CD4-positive, alpha-beta T cell treated with Interleukin-21 for 1 hour (primary cell): ENCODE results near the gene F2R.

Source experiments
- DNase-seq: peaks from one replicate; pipeline ENCODE4 v3.0.0-alpha.2; 2020

F2R gene

DNA sequence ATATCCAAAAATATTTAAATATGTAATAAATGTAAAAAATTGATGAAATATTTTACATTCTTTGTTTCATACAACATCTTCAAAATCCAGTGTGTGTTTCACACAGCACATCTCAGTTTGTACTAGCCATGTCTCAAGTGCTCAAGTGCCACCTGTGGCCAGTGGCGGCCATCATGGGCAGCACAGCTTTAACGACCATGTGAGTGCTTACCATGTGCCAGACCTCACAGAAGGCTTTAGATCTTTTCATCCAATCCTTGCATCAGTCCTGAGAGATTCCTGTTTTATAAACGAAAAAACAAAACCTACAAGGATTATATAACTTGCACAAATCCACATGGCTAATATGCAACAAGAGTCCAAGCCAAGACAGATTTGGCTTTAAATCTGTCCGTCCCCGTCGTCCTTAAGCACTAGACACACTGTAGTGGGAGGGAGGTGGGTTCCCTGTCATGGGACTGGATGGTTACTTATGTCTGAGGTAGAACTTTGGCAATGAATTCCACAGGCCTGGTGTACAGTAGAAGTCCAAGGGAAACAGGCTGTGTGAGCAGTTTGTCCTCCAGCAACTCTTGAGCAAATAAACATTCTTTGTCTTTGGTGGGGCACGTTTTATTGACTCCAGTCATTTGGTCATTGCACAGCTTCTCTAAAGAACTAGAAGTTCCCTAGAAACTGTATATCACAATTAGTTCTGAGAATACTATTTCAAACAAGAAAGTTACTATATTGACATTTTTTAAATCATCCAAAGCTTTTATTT lies 25.0 kb upstream of the F2R start:
- no peak for DNase-seq

DNA sequence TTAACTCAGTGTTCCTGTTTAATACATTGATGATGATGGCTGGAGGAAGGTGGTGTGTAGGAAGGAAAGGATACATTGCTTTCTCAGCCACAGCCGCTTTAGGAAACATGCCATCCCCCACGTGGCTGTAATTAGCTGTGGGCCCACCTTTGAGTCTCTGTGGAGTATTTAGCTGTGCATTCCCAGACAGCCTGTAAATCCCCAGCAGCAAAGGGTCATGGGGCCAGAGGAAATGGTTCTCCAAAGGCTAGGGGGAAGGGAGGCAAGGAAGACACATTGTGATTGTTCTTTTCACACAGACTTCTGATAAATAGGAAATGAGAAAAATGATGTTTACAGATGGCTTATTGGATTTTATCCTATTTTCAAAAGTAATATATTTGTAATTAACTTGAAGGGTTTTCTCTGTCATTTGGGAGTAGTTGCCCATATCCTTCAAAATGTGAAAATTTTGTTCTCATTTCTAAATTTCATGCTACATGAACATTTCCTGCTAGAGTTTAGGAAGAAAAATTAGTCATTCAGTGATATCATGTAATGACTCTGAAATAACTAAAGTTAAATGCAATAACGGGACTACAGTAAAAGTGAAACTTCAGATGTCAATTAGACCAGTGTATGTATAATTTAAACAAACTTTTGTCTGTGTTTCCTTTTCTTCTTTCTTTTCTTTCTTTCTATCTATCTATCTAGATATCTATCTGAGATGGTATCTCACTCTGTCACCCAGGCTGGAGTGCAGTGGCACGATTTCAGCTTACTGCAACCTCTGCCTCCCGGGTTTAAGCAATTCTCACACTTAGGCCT lies 24.3 kb upstream of the F2R start:
- no peak for DNase-seq

DNA sequence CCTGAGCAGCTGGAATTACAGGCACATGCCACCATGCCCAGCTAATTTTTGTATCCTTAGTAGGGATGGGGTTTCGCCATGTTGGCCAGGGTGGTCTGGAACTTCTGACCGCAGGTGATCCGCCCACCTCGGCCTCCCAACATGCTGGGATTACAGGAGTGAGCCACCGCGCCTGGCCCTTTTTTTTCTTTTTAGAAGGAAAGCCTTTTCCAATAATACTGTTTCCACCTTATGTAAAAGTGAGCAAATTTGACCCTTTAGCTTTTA lies 23.7 kb upstream of the F2R start:
- DNase-seq = no peak

DNA sequence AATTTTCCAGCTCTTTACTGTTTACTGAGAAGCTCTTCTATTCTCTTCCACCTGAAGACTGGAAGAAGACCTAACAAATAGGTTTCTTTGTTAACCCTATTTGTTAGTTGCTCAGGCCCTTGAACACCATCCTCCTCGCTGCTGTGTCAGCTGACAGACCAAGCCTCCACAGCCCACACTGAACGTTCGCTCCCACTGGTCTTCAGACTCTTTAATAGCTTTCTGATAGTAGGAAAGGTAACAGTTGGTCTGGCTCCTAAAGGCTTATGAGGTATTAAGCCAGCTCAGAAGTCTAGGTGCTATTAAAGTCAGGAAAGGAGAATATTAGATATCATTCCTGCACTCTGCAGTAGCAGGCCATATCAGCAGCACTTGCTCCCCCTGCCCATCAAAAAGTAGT lies 23.3 kb upstream of the F2R start:
- DNase-seq = no peak

DNA sequence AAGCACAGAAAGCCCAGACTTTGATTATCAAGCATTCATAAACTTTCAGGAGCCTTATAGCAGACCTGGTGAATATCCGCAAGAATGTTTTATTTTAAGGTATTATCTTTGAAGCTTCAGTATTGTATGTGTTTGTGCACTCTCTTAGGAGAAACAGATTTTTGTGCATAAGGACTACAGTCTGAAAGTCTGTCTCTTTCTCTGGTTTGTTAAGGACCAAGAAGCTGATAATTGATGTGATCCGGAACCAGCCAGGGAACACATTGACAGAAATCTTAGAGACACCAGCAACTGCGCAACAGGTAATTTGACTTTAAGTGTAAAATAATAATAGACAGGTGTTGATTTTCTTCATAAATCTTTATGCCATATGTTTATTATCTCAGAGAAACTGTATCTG lies 22.8 kb upstream of the F2R start:
- no peak for DNase-seq

DNA sequence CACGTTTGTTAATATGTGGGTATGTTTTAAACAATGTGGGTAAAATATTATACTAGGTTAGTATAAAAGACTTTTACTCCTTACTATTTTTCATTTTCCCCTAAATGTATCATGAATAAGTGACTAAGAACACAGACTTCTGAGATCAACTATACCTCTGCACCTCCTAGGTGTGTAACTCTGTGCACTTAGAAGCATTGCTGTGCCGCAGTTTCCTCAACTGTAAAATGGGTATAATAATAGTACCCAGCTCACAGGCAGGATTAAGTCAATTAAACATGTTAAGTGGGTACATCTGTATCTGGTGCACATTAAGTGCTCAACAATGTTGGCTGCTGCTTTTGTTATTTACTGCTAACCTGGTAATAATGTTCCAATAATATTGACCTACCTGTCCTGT lies 21.6 kb upstream of the F2R start:
- DNase-seq = no peak

DNA sequence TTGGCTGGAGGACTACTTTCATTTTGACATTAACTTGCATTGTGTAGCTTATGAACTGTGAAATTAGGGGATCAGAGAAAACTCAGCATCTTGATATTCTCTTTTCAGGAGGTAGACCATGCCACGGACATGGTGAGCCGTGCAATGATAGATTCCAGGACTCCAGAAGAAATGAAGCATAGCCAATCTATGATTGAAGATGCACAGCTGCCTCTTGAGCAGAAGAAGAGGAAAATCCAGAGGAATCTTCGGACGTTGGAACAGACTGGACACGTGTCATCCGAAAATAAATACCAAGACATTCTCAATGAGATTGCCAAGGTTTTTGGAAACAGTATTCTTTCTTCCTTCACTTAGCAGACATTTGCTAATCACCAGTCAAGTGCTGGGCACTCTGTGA lies 20.6 kb upstream of the F2R start:
- DNase-seq = no peak

DNA sequence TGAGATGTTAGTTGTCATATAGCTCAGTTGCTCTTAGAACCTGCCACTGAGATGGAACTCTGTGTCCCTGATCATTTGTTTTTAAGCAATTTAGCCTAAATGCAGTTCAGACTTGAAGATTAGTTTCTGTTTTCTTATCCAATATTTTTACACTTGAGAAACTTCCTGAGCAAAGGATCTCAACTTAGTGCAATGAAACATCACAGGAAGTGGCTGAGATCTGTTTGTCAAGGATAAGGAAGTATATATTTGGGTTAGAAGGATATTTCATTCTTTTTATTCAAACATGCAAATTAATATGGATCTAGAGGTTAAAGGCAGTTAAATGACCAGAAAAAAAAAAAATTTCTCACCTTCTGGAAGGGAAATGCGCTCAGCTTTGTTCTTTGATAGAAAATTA lies 19.7 kb upstream of the F2R start:
- no peak for DNase-seq

DNA sequence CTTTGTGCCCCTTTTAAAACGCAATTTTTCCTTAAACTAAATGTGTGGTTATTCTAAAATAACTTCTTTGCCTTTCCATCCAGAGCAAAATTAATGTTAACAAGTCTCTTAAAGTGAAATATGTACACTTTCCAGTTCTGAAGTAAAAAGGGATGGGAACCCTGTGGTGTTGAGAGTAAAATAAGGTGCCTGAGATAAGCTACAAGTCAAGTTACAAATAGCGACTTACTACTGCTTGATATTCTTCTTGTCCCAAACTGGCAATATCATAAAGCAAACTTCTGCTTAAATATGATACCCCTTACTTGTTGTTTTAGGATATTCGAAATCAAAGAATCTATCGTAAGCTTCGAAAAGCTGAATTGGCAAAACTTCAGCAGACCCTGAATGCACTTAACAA lies 18.3 kb upstream of the F2R start:
- DNase-seq = no peak

DNA sequence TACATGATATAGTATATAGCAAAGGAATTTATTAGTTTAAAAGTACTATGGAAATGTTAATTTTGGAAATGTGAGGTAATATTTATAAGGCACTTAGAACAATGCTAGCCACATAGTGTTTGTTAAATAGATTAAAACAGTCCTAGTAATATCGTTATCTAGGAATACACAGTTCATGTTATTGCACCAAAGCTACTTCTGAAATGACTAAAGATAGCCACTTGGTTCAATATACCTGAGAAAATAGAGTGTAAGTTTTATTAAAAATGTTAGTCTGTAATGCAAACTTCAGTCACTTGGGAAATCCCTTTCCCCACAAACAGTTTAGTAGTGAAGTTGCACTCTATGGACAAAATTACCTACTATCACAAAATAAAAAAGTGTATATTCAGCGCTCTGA lies 15.4 kb upstream of the F2R start:
- no peak for DNase-seq

DNA sequence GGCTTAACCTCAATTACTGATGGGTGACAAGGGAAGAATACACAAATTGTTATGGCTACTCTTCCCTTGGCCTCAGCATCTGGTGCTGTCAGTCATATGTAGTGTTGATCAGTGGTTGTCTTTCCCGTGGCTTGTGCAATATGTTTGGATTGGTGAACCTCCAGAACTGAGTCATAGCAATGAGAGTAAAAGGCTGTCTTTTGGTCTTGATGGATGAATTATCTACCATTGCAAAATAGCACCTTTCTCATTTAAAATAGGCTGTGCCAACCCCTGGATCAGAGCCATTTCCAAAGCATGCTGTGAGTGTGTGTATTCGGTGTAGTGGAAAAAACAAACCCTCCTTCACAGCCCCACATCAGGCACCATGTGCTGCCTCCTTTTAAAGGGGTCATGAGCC lies 14.6 kb upstream of the F2R start:
- DNase-seq = no peak

DNA sequence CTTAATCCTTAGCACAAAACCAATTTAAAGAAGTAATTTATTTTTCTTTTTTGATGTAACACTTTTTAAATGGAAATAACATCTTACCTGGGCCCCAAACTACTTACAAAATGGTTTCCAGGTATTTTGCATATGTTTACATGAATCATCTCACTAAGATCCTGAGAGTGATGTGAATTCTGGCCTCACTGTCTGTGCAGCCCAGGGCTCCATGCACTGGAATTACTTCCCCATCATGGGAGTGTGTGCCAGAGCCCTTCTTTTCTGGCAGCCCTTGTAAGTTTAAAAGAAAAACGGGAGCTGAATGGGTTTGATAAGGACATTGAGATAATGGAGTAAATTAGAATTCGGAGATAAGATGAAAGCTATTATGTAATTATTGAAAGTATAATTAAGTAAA lies 12.2 kb upstream of the F2R start:
- no peak for DNase-seq

DNA sequence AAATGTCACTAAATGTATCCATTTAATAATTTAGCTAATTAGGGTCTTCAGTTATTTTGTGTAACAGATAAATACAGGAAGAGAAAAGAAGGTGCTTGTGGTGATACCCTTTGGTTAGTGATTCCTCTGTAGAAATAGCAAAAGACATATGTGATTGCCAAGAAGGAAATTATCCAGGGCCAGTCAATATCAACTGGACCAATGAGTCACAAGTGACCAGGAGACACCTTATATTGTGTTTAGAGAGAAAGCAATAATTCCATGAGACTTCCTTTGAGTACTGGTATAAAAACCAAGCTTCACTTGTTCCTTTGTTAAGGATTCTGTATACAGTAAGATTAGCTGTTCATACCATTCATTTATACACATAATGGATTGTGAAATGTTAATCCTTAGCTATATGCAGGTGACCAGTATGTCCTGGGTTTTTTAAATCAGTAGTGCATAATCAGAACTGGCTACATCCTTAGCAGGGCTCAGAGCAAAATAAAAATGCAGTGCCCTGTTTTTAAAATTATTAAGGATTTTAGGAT lies 11.7 kb upstream of the F2R start:
- DNase-seq = no peak

DNA sequence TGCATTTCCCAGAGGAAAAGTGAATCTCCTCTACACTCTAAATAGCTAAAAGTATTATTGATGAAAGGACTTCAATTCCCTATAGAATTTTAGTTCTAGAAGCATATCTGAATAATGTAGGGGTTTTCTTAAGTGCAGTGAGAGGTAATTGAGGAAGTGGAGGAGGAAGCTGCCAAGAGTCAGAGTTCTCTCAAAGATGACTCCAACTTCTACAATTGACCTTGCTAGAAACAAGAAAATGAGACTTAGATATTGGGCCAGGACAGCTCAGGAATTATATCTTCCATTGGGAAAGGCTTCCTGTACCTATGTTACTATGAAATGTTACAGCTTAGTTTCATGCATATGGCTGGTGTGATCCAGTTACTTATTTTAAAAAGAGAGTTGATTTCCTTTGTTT lies 10.4 kb upstream of the F2R start:
- DNase-seq = no peak

DNA sequence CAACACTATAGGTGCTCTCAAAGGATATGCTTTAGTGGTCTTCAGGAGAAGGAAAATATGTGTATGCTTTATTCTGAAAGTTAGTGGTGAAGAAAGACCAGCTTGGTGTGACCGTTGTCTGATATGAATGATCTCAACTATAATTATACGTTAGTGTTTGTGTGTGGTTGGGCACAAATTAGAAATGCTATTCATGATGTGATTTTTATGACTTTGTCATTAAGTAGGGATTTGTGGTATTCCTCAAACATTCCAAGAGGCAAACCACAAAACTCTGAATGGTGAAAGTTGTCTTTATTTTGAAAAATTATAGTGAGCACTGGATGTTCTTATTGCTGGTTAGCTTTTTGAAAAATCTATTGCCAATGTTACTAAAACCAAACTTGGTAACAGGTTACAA lies 6.2 kb upstream of the F2R start:
- no peak for DNase-seq

DNA sequence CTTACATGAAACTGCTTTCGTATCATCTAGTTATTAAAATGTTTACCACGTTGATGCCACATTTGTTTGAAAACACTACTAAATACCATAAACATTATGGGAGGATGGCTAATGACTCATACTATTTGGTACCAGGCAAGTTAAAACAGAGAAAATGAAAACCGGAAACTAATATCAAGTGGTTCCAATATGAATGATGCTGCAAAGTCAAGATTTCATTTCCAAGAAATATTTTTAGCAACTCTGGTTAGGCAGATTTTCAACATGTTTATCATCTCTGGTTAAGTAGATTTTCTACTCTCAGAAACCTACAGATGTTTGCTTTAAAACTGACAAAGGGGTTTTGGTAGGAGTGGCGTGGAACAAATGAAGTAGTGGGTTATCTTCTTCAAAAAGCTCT lies 4.9 kb upstream of the F2R start:
- no peak for DNase-seq

DNA sequence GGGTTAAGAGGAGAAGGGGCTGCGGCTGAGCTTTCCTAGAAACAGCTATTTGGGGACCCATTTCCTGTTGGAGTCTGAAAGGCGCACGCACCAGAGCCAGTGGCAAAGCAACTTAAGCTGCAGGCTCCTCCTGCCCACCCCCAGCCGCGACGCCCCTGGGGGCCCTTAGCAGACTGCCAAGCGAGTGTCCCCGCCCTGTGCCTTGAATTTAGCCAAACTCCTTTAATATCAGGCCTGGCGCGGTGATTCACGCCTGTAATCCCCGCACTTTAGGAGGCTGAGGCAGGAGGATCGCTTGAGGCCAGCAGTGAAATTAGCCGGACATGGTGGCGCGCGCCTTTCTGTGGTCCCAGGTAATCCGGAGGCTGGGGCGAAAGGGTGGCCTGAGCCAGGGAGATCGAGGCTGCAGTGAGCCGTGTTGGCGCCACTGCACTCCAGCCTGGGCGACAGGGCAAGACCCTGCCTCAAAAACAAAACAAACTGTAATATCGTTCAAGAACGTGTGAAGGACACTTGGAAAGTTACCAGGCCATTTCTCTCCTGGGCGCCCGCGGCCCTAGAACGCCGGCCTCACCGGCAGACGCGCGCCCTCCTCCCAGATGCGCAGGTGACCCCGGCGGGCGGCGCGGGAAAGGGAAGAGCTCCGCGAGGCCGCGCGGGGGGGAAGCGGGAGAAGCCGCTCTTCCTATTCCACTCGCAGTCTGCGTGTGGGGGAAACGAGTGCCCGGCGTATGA lies 1.0 kb upstream of the F2R start:
- no peak for DNase-seq

DNA sequence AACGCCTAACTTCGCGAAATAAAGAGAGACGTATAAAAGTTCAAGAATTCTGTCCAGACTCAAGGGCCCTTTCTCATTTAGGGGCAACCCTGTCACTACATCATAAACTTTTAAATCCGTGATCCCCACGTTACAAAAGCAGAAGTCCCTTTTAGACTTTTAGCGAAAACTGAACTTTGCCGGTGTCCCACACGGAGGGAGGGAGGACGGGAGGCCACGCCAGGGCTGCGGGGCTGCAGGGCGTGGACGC lies 515 bp upstream of the F2R start:
- DNase-seq = no peak

DNA sequence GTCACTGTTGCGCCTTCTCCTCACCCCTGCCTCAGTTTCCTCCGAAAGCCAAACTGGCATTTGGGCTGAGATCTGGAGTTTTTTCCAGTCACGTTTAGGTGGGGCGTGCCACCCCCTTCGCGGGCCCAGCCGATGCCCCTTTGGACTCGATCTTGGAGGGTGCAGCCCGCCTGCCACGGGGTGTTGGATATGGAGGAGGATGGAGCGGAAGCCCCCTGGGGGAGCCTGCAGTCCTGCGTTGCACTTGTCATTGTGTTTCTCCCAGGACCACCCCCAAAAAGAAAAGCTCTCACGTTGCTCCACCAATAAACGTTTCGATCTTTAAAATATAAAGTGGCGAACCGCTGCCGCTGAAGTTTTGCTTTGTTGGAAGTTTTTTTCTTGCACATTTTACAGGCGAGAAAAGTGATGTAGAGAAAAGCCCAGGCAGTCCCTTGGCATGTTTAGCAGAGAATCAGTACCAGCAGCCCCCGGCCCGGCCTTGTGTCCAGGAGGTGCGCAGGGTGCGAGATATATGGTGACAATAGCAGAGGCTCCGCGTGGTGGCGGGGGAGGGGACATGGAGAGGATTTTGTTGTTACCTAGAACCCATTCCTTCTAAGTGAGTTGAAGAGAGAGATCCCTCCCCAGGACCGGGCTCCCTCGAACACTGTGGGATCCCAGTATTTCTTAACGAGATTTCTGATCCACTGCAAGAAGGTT lies 681 bp downstream of the F2R start:
- peak; percentile 10 for DNase-seq

DNA sequence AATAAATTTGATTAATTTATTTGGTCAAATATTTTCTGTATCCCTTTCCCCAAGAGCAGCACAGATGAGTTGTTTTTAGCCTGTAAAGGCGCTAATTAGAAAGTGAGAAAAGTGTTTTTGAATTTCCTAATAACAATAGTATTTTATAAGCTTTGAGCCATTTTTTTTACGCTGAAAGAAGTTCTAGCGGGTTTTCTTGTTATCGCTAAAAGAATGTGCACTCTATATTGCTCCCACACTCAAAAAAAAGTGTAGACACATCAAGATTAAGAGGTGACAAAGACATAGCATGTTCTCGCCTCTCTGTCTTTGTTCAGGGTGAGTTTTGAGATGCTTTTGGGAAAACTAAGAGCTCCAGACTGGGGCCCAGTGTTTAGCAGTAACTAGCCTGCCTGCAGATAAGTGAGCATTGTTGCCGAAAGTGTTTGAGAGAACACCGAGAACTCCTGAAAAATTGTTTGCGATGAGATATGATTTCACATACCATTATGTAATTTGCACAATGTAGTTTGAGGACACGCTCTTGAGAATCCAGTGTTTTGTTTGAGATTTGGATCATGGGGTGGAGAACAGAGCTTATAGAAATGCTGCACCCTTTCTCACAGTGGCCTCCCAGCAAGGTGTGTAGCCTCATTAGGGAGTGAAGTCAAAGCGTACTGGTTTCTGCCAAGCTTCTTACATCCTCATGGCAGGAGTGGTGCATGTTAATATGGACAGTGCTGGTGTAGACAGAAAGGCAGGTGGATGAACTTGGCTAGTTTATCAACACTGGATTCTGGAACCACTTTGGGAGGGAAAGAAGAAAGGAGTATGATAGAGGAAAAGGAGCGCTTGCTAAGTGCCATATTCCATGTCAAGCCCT lies 1.5 kb downstream of the F2R start:
- DNase-seq = no peak

DNA sequence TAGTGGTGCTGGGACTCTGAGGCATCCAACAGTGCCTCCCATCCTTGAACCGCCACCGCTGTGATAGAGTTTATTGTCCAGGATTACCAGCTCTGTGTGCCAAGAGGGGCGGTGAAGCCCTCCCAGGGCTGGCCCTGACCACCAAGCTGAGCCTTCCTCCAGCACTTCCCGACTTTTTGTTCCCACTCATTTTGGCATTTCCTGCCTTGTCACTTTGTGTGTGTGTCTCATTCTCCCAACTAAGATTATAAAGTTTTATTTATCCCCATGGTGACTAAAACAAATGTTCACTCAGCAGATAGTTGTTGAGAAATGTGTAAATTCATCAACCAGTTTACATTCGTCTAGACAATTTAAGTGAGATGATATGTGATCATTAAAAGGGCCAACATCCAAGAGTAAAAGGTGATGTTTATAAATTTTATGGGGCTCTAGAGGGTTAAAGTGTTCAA lies 2.5 kb downstream of the F2R start:
- DNase-seq = no peak

DNA sequence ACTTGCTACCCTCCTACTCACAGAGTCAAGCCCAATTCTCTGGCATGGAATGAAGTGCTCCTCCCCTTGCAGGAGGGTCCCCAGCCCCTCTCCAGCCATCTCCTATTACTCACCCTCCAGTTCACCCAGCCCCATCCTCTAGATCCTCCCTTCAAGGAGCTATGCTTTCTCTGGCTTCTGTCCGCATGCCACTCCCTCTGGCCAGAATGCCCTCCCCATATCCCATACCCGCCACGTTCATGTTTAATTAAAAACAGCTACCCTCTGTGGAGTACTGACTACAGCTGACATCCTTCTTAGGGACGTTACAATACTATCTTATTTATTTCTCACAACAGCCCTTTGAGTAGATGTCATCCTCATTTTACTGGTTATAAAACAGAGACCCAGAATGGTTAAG lies 3.0 kb downstream of the F2R start:
- DNase-seq = no peak
